22Rv1 (cell line): Measurements from ENCODE around the gene IGFBP7.
"Not testable (repeated sequence)": the region's sequence is repeated elsewhere in the genome, so short reads cannot be mapped to it uniquely, and the experiment has no call there.

Experiments
- H3K27ac ChIP-seq: fragments of 450-650 bp; 2 replicates; pipeline ENCODE4 v1.5.1; 2017
- ZFX ChIP-seq: fragments of 450-650 bp; IDR thresholded peaks from 2 replicates; pipeline ENCODE4 v1.6.1; 2017; ENCODE audit warnings: antibody characterized with exemption, borderline replicate concordance
- TF ChIP-seq, protein P1 (sequence below): fragments of 450-650 bp; IDR thresholded peaks from 2 replicates; pipeline ENCODE4 v1.5.1; 2017; ENCODE audit warnings: mild to moderate bottlenecking

The IGFBP7 gene

DNA sequence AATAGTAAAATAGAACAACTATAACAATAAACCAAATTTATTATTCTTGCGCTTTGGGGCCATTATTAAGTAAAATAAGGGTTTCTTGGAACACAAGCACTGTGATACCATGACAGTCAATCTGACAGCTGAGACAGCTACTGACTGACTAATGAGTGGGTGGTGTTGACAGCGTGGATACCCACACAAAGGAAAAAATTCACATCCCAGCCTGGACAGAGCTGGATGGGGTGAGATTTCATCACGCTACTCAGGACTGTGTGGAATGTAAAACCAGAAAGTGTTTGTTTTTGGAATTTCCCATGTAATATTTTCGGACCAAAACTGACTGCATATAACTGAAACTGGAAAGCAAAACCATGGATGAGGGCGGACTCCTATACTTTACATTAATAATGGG, 48.8 kb downstream of the IGFBP7 start:
- TF ChIP-seq, protein P1, sequence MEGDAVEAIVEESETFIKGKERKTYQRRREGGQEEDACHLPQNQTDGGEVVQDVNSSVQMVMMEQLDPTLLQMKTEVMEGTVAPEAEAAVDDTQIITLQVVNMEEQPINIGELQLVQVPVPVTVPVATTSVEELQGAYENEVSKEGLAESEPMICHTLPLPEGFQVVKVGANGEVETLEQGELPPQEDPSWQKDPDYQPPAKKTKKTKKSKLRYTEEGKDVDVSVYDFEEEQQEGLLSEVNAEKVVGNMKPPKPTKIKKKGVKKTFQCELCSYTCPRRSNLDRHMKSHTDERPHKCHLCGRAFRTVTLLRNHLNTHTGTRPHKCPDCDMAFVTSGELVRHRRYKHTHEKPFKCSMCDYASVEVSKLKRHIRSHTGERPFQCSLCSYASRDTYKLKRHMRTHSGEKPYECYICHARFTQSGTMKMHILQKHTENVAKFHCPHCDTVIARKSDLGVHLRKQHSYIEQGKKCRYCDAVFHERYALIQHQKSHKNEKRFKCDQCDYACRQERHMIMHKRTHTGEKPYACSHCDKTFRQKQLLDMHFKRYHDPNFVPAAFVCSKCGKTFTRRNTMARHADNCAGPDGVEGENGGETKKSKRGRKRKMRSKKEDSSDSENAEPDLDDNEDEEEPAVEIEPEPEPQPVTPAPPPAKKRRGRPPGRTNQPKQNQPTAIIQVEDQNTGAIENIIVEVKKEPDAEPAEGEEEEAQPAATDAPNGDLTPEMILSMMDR = no peak
- no peak for TF ChIP-seq ZFX
- H3K27ac ChIP-seq = no peak overlapping the region

DNA sequence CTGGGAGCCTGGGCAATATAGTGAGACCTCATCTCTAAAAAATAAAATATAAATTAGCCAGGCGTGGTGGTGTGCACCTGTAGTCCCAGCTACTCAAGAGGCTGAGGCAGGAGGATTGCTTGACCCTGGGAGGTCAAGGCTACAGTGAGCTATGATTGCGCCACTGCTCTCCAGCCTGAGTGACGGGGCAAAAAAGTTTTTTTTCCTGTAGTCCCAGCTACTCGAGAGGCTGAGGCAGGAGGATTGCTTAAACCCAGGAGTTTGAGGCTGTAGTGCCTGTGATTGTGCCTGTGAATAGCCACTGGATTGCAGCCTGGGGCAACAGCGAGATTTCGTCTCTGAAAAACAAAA, 49.5 kb downstream of the IGFBP7 start:
- H3K27ac ChIP-seq = not testable (repeated sequence)

DNA sequence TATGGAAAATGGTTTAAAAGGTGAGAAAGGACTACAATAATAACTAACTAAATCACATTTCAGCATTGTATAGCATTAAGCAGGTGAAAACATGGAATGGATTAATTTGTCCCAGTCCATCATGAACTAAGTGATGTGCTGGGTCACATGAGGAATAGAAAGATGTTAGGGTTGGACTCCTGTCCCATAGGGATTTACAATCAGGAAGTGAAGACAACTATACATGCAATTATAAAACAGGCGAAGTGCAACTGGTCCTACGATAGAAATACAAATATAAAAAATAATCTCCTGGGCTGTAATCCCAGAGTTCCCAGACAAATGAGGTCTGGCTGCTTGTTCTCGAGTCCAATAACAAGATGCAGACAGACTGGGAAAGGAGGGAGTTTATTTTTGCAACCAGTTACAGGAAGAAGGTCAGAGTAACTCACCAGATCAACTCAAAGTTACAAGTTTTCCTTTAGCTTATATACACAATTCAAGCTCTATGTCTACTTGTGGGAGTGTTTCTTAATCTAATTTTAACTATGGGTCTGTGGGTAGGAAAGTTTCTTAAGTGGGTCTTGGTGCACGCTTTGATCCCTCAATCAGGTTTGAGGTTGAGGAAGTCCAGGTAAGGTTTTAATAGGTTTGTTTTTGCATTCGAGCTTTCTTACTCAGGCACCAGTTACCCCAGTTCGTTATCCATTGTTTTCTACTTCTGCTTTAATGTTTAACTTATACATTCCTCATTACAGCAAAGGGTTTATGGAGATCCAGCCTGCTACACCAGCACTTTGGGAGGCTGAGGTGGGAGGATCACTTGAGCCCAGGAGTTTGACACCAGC, 50.1 kb downstream of the IGFBP7 start:
- no peak overlapping the region for H3K27ac ChIP-seq
- TF ChIP-seq ZFX = no peak
- TF ChIP-seq, protein P1 = no peak

DNA sequence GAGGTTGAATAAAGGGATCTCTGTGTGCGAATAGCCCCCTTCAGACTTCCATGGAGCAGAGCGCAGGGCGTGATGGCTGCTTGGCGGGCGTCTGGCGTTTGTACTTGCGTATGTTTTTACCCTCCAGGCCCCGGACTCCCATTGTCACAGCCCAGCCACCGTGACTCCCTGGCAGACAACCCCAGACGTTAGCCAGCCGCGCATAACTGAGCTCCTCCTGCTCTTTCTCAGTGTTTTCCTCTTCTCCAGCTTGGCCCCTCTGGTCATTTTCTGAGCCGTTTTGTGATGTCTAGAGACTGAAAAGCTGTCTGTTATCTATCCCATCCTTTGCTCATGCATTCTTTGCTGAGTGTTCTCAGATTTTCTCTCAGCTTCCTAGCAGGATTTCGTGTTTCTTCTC, 54.3 kb downstream of the IGFBP7 start:
- no peak overlapping the region for H3K27ac ChIP-seq
- TF ChIP-seq, protein P1 = no peak
- TF ChIP-seq ZFX = no peak

DNA sequence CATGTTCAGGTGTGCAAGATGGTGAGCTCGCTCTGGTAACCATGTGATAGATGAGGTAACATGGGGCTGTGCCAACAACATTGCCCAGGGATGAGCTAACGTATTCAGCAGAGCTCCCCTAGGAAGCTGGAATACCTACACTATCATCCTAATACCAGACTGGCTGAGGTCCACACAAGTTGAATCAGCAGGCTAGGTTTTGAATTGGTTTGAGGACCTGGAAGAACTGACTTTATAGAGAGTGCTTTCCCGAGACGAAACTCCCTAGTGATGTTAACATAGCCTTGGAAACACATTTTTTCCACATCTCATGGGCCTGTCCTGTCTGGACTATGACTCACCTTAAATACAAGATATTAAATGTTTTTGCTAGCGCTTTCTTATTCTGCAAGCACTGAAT, 56.7 kb downstream of the IGFBP7 start:
- TF ChIP-seq ZFX = no peak
- TF ChIP-seq, protein P1 = no peak
- H3K27ac ChIP-seq = no peak overlapping the region

DNA sequence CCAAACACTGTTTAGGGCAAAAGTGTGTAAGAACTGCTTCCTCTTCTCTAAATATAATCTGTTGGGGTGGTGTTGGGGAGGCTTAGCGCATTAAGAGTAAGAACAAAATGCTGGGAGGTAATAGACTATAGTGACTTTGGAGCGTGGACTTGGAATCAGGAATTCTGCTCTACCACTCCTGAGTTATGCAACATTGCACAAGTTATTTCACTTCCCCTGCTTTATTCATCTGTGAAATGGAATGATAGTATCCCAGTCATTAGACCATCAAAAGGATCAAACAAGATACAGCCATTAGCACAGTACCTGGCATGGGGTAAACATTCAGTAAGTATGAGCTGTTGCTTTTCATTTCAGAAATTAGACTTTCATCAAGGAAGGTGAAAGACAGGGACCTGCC, 58.7 kb downstream of the IGFBP7 start:
- H3K27ac ChIP-seq = no peak overlapping the region
- no peak for TF ChIP-seq ZFX
- TF ChIP-seq, protein P1 = no peak

DNA sequence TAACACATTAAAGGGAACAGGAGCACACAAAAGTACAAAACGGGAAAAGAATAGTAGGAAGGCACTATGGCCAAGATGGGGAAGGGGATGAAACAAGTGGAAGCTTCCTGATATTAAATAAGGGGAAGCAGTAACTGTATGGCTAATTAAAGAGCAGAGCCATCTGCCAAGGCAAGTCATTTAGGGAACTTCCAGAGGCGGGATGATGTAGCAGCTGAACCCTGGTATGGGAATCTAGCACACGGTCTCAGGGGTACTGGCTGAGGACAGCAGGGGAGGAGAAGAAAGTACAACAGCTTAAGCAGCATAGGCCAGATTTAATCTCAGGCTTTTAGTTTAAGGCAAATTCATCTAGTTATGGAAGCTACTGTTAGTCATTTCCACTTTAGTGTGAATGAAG, 59.1 kb downstream of the IGFBP7 start:
- no peak for TF ChIP-seq ZFX
- TF ChIP-seq, protein P1 = no peak
- no peak overlapping the region for H3K27ac ChIP-seq
